Common myeloid progenitor, CD34-positive (primary cell): ENCODE results near the gene PROZ.

Experiments used
- CTCF ChIA-PET: fragments of 350-600 bp; sonication (Branson Sonifier 250); formaldehyde crosslinking; loops from one replicate; lab custom pipeline; 2021; ENCODE audit warnings: antibody characterized with exemption; lab: Charles Lee
- POLR2A ChIA-PET: fragments of 350-600 bp; sonication (Branson Sonifier 250); formaldehyde crosslinking; loops from one replicate; lab custom pipeline; 2021; ENCODE audit warnings: antibody characterized with exemption; lab: Charles Lee
- DNase-seq, 3 donors: peaks; one replicate each; pipeline versions ENCODE4 v3.0.0 to v3.0.0-alpha.2; 2013
- H3K27ac ChIP-seq, 2 experiments: 1 replicate in 1 of 2; 2 replicates in 1 of 2; pipeline ENCODE4 v1.7.0; 2013; ENCODE audit warnings: inconsistent platforms in 2 of 2, low read length in 2 of 2, mild to moderate bottlenecking in 2 of 2, low read depth in 1 of 2, moderate library complexity in 1 of 2; ENCODE audit not compliant: severe bottlenecking in 2 of 2, insufficient read depth in 1 of 2, poor library complexity in 1 of 2
- H3K27me3 ChIP-seq, 5 experiments: replicated peaks in 2 of 5; 1 replicate in 3 of 5; 2 replicates in 2 of 5; pipeline versions ENCODE4 v1.6.1 to v1.7.0; 2013; ENCODE audit warnings: low read length in 4 of 5, mild to moderate bottlenecking in 2 of 5, moderate library complexity in 2 of 5, inconsistent platforms in 1 of 5; ENCODE audit not compliant: insufficient read depth in 5 of 5, control insufficient read depth in 4 of 5
- H3K36me3 ChIP-seq, 4 experiments: 1 replicate in 2 of 4; 2 replicates in 2 of 4; pipeline versions ENCODE4 v1.6.1 to v1.7.0; 2013; ENCODE audit warnings: low read length in 3 of 4, control low read depth in 1 of 4, mild to moderate bottlenecking in 1 of 4; ENCODE audit not compliant: control insufficient read depth in 4 of 4, insufficient read depth in 4 of 4
- H3K4me1 ChIP-seq, 4 experiments: 1 replicate in 3 of 4; 2 replicates in 1 of 4; pipeline versions ENCODE4 v1.6.1 to v1.7.1; 2013; ENCODE audit warnings: low read length in 3 of 4, mild to moderate bottlenecking in 3 of 4, control low read depth in 1 of 4, inconsistent platforms in 1 of 4, moderate library complexity in 1 of 4; ENCODE audit not compliant: control insufficient read depth in 4 of 4, insufficient read depth in 4 of 4; ENCODE audit errors: control extremely low read depth in 1 of 4
- H3K4me3 ChIP-seq, 7 experiments: 1 replicate in 4 of 7; 2 replicates in 3 of 7; pipeline versions ENCODE4 v1.5.1 to v1.7.0; 2013; ENCODE audit warnings: mild to moderate bottlenecking in 7 of 7, low read length in 6 of 7, moderate library complexity in 6 of 7, inconsistent platforms in 2 of 7, low read depth in 2 of 7, control low read depth in 1 of 7; ENCODE audit not compliant: insufficient read depth in 4 of 7, control insufficient read depth in 1 of 7; ENCODE audit errors: extremely low read depth in 1 of 7
- H3K9me3 ChIP-seq, 5 experiments: 1 replicate in 4 of 5; 2 replicates in 1 of 5; pipeline versions ENCODE4 v1.6.1 to v1.7.1; 2013; ENCODE audit warnings: low read length in 4 of 5, mild to moderate bottlenecking in 2 of 5, inconsistent platforms in 1 of 5, low read depth in 1 of 5, moderate library complexity in 1 of 5; ENCODE audit not compliant: control insufficient read depth in 4 of 5, insufficient read depth in 2 of 5; ENCODE audit errors: control extremely low read depth in 1 of 5
- whole genome bisulfite sequencing: methylation state at CpG from one replicate; pipeline ENCODE4 v1.1.5; 2013; ENCODE audit not compliant: insufficient coverage; 5-methylcytosine and 5-hydroxymethylcytosine counted together

PROZ gene

GRCh38 chr13:113171250-113172125 is 13.0 kb downstream of the PROZ start:
- no peak for DNase-seq
- Histone ChIP-seq H3K27me3 (no peaks in the 10 kb centered on the region), H3K27ac (no peak overlapping the region), H3K4me3 (no peak overlapping the region), H3K36me3 (peaks cover 7 to 57% (median 26%) of the 10 kb centered on the region in 4 experiments), H3K4me1 (peaks cover 0 to 14% (median 7%) of the 10 kb centered on the region in 4 experiments), H3K9me3 (peaks cover 0 to 3% (median 2%) of the 10 kb centered on the region in 5 experiments)
- CTCF ChIA-PET: no interaction called here
- 90% methylated on average over 33 of the region's 34 CpGs for WGBS
- POLR2A ChIA-PET: no interaction called here

GRCh38 chr13:113172419-113172926 is 14.0 kb downstream of the PROZ start:
- no peak for DNase-seq
- Histone ChIP-seq H3K36me3 (peaks cover 7 to 65% (median 28%) of the 10 kb centered on the region in 4 experiments), H3K27me3 (no peaks in the 10 kb centered on the region), H3K4me1 (peaks cover 0 to 14% (median 7%) of the 10 kb centered on the region in 4 experiments), H3K4me3 (no peak overlapping the region), H3K27ac (no peak overlapping the region), H3K9me3 (peaks cover 0 to 3% (median 2%) of the 10 kb centered on the region in 5 experiments)
- ChIA-PET CTCF (no interaction called here), POLR2A (no interaction called here)
- WGBS: 95% methylated on average over 12 of the region's 13 CpGs

DNA sequence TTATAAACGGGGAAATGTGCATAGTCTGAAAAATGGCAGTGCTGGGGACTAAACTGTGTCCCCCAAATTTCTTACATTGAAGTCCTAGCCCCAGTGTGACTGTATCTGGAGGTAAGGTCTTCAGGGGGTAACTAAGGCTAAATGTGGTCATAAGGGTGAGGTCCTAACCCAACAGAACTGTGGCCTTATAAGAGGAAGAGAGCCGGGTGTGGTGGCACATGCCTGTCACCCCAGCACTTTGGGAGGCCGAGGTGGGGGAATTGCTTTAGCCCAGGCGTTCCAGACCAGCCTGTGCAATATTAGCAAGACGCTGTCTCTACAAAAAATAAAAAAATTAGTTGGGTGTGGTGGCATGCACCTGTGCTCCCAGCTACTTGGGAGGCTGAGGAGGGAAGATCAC is 17.8 kb downstream of the PROZ start:
- no peak overlapping the region for H3K4me3 ChIP-seq
- peaks cover 13 to 90% (median 53%) of the 10 kb centered on the region in 4 experiments for H3K36me3 ChIP-seq
- DNase-seq: no peak
- ChIA-PET CTCF (interaction anchor here (0.9 kb wide), 1 partner anchor 146 kb away, joined by 3 read pairs; no protein-coding TSS in a partner anchor), POLR2A (interaction anchor here (0.6 to 0.7 kb wide), 2 partner anchors 79 to 564 kb away, joined by 3 read pairs; no protein-coding TSS in a partner anchor)
- H3K9me3 ChIP-seq: no peaks in the 10 kb centered on the region
- whole genome bisulfite sequencing: 62% methylated on average over 4 of the region's 5 CpGs
- no peaks in the 10 kb centered on the region for H3K27me3 ChIP-seq
- H3K27ac ChIP-seq: no peak overlapping the region
- H3K4me1 ChIP-seq: peaks cover 0 to 4% (median under 1%) of the 10 kb centered on the region in 4 experiments

DNA sequence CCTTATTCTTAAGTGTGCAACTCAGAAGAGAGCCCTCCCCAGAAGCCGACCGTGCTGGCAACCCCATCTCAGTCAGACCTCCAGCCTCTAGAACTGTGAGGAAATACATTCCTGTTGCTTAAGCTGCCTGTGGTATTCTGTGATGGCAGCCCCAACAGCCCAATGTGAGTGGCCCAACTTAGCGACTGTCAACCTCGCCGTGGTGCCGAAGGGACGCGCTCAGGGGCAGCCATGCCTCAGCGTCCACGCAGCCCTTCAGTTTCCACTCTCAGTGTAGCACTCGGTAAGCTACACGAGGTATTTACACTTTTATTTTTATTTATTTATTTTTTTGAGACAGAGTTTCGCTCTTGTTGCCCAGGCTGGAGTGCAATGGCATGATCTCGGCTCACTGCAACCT is 18.4 kb downstream of the PROZ start:
- no peaks in the 10 kb centered on the region for H3K4me1 ChIP-seq
- 98% methylated on average over 8 of the region's 14 CpGs for WGBS
- H3K36me3 ChIP-seq: peaks cover 11 to 89% (median 55%) of the 10 kb centered on the region in 4 experiments
- ChIA-PET POLR2A (interaction anchor here (0.7 kb wide), 2 partner anchors 79 to 594 kb away, joined by 3 read pairs; no protein-coding TSS in a partner anchor), CTCF (no interaction called here)
- no peaks in the 10 kb centered on the region for H3K27me3 ChIP-seq
- DNase-seq: no peak
- H3K9me3 ChIP-seq: no peaks in the 10 kb centered on the region
- no peak overlapping the region for H3K27ac ChIP-seq
- no peak overlapping the region for H3K4me3 ChIP-seq

- no peak overlapping the region for H3K27ac ChIP-seq
- ChIA-PET POLR2A (no interaction called here), CTCF (interaction anchor here (0.7 to 1.1 kb wide), 3 partner anchors 13 to 145 kb away, joined by 3 read pairs; no protein-coding TSS in a partner anchor)
- H3K4me1 ChIP-seq: no peaks in the 10 kb centered on the region
- no peak for DNase-seq
- WGBS: 98% methylated on average over 17 of the region's 25 CpGs
- H3K27me3 ChIP-seq: no peaks in the 10 kb centered on the region
- H3K9me3 ChIP-seq: no peaks in the 10 kb centered on the region
- peaks cover 10 to 84% (median 60%) of the 10 kb centered on the region in 4 experiments for H3K36me3 ChIP-seq
- no peak overlapping the region for H3K4me3 ChIP-seq
Measured at GRCh38 chr13:113178070-113178895, 19.8 kb downstream of the PROZ start.

- no peaks in the 10 kb centered on the region for H3K4me1 ChIP-seq
- no CpG with 5 or more reads among the region's 3 CpGs for WGBS
- CTCF ChIA-PET: interaction anchor here (0.7 to 0.8 kb wide), 2 partner anchors 13 to 145 kb away, joined by 3 read pairs; no protein-coding TSS in a partner anchor
- peaks cover 15 to 89% (median 63%) of the 10 kb centered on the region in 4 experiments for H3K36me3 ChIP-seq
- H3K9me3 ChIP-seq: no peaks in the 10 kb centered on the region
- no peak overlapping the region for H3K4me3 ChIP-seq
- POLR2A ChIA-PET: no interaction called here
- H3K27ac ChIP-seq: no peak overlapping the region
- no peaks in the 10 kb centered on the region for H3K27me3 ChIP-seq
- no peak for DNase-seq
Measured at GRCh38 chr13:113178896-113179167, 20.4 kb downstream of the PROZ start.
